Measurements from ENCODE around the gene CPNE4. TPM values are rescaled to one million over a fixed set of nuclear protein-coding genes. Genes with fewer than 3 reads are reported as not detected.

Gene CPNE4
- total RNA-seq, 1 donor from 2014 or later, result 3.2 TPM

GRCh38 chr3:131735116-131735515 lies 299.7 kb downstream of the CPNE4 start:
- no peaks in the 10 kb centered on the region for H3K4me1 ChIP-seq
- H3K27me3 ChIP-seq, result no peaks in the 10 kb centered on the region
- H3K36me3 ChIP-seq, result no peaks in the 10 kb centered on the region
- no peak for TF ChIP-seq POLR2A (IDR thresholded peaks at IDR 0.05)
- TF ChIP-seq, protein P1, sequence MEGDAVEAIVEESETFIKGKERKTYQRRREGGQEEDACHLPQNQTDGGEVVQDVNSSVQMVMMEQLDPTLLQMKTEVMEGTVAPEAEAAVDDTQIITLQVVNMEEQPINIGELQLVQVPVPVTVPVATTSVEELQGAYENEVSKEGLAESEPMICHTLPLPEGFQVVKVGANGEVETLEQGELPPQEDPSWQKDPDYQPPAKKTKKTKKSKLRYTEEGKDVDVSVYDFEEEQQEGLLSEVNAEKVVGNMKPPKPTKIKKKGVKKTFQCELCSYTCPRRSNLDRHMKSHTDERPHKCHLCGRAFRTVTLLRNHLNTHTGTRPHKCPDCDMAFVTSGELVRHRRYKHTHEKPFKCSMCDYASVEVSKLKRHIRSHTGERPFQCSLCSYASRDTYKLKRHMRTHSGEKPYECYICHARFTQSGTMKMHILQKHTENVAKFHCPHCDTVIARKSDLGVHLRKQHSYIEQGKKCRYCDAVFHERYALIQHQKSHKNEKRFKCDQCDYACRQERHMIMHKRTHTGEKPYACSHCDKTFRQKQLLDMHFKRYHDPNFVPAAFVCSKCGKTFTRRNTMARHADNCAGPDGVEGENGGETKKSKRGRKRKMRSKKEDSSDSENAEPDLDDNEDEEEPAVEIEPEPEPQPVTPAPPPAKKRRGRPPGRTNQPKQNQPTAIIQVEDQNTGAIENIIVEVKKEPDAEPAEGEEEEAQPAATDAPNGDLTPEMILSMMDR (IDR thresholded peaks at IDR 0.05), result no peak
- no peak for TF ChIP-seq POLR2AphosphoS5 (IDR thresholded peaks at IDR 0.05; ENCODE audit: insufficient read depth in 1 of 2, low read depth in 1 of 2)
- no peak overlapping the region for H3K27ac ChIP-seq
- intact Hi-C loops (cut with DNase I), result no loop called here
- no peaks in the 10 kb centered on the region for H3K9me3 ChIP-seq
- H3K4me3 ChIP-seq, result no peak overlapping the region
- no peak for DNase-seq (ENCODE audit: extremely low spot score in 2 of 2)

DNA sequence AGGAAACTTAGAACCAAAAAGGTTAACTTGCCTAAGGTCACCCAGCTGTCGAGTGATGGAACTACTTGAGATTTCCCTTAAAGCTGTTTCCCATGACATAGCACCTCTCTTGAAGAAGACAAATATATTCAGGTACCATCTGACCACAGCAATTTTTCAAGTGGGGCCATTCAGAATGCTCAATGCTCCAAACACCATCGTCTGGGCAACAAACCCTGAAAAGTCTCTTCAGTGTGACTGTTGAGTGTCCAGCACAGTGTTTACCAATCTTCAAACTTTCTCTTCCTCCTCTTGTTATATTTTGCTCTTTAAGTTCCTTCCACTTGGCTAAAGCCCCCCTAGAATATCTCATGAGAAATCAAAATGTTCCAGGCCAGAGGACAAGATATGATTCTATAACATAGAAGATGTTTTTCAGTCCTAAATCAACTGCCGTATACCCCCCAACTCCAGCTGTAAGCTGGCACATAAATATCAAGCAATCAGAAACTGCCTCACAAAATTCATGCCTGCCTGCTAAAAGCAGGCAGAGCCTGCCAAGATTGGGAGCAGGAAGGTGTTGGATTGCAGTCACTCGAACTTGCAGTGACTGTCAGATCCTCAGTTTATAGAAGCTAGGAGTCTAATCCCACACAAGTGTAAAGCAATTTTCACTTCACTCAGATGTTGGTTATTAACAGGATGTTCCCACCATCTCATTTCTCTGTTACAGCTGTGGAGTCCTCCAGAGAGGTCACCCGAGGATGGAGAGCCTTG lies 301.6 kb downstream of the CPNE4 start:
- no peaks in the 10 kb centered on the region for H3K27me3 ChIP-seq
- H3K27ac ChIP-seq, result no peak overlapping the region
- H3K9me3 ChIP-seq, result no peaks in the 10 kb centered on the region
- no peak for DNase-seq (ENCODE audit: extremely low spot score in 2 of 2)
- H3K4me3 ChIP-seq, result no peak overlapping the region
- no peaks in the 10 kb centered on the region for H3K36me3 ChIP-seq
- TF ChIP-seq POLR2AphosphoS5 (IDR thresholded peaks at IDR 0.05; ENCODE audit: insufficient read depth in 1 of 2, low read depth in 1 of 2), result no peak
- TF ChIP-seq, protein P1 (IDR thresholded peaks at IDR 0.05), result no peak
- no peak for TF ChIP-seq POLR2A (IDR thresholded peaks at IDR 0.05)
- no peaks in the 10 kb centered on the region for H3K4me1 ChIP-seq
- intact Hi-C loops (cut with DNase I), result no loop called here

- H3K9me3 ChIP-seq, result no peaks in the 10 kb centered on the region
Measured at GRCh38 chr3:131731709-131732108, 303.1 kb downstream of the CPNE4 start.

GRCh38 chr3:131730581-131730980 lies 304.2 kb downstream of the CPNE4 start:
- no peaks in the 10 kb centered on the region for H3K36me3 ChIP-seq
- H3K4me1 ChIP-seq, result no peaks in the 10 kb centered on the region
- TF ChIP-seq, protein P1 (IDR thresholded peaks at IDR 0.05), result no peak
- no peak for TF ChIP-seq POLR2AphosphoS5 (IDR thresholded peaks at IDR 0.05; ENCODE audit: insufficient read depth in 1 of 2, low read depth in 1 of 2)
- no peak for TF ChIP-seq POLR2A (IDR thresholded peaks at IDR 0.05)
- no peak overlapping the region for H3K27ac ChIP-seq
- H3K9me3 ChIP-seq, result no peaks in the 10 kb centered on the region
- H3K27me3 ChIP-seq, result no peaks in the 10 kb centered on the region
- DNase-seq (ENCODE audit: extremely low spot score in 2 of 2), result no peak
- intact Hi-C loops (cut with DNase I), result no loop called here
- no peak overlapping the region for H3K4me3 ChIP-seq

More at GRCh38 chr3:131731709-131732108, 303.1 kb downstream of the CPNE4 start:
- H3K4me3 ChIP-seq, result no peak overlapping the region
- no peaks in the 10 kb centered on the region for H3K4me1 ChIP-seq
- H3K36me3 ChIP-seq, result no peaks in the 10 kb centered on the region
- TF ChIP-seq POLR2A (IDR thresholded peaks at IDR 0.05) (no peak), POLR2AphosphoS5 (IDR thresholded peaks at IDR 0.05; ENCODE audit: insufficient read depth in 1 of 2, low read depth in 1 of 2) (no peak)
- TF ChIP-seq, protein P1 (IDR thresholded peaks at IDR 0.05), result no peak
- H3K27me3 ChIP-seq, result no peaks in the 10 kb centered on the region
- H3K27ac ChIP-seq, result no peak overlapping the region
- no peak for DNase-seq (ENCODE audit: extremely low spot score in 2 of 2)
- intact Hi-C loops (cut with DNase I), result no loop called here

DNA sequence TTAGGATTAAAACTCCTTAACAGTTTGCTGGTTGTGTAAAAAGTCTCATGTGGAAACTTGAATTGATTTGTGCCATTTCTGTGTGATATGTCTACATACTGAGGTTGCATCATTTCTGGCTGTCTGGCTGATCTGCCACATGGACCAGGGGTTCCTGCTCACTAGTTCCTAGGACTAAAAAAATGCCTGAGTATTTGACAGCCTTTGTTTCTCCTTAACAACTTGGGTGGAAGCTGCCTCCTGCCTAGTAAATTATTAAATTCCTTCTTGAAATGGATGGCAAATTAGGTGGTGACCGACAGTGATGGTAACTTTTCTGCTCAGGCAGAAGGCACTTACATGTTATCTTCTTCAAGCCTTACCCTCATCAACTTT lies 305.2 kb downstream of the CPNE4 start:
- TF ChIP-seq, protein P1 (IDR thresholded peaks at IDR 0.05), result no peak
- TF ChIP-seq POLR2A (IDR thresholded peaks at IDR 0.05) (no peak), POLR2AphosphoS5 (IDR thresholded peaks at IDR 0.05; ENCODE audit: insufficient read depth in 1 of 2, low read depth in 1 of 2) (no peak)
- intact Hi-C loops (cut with DNase I), result no loop called here
- Histone ChIP-seq H3K27me3 (no peaks in the 10 kb centered on the region), H3K9me3 (no peaks in the 10 kb centered on the region), H3K4me1 (no peaks in the 10 kb centered on the region), H3K4me3 (no peak overlapping the region), H3K27ac (no peak overlapping the region), H3K36me3 (no peaks in the 10 kb centered on the region)
- DNase-seq (ENCODE audit: extremely low spot score in 2 of 2), result no peak

Data from vagina (tissue), 2 donors.